Endothelial cell of umbilical vein (primary cell): ENCODE results near the gene PARD6G. TPM values are rescaled to one million over a fixed set of nuclear protein-coding genes. Genes with fewer than 3 reads are reported as not detected.

Source experiments
- BruUV-seq: library from RNA; stranded (reverse); fragments of 400-500 nt; replicated peaks from 2 replicates; lab custom pipeline; 2021; lab: Mats Ljungman, UMichigan
- CTCF ChIA-PET: fragments of 300-600, 350-600 bp; sonication (Branson Sonifier 250); formaldehyde crosslinking; loops from one replicate; lab custom pipeline; 2021; ENCODE audit warnings: antibody characterized with exemption, inconsistent platforms; lab: Charles Lee
- POLR2A ChIA-PET: fragments of 300-600, 350-600 bp; sonication (Branson Sonifier 250); formaldehyde crosslinking; loops from one replicate; lab custom pipeline; 2021; ENCODE audit warnings: antibody characterized with exemption, inconsistent platforms; lab: Charles Lee
- DNase-seq: peaks from one replicate; pipeline ENCODE4 v3.0.0-alpha.2; 2011; ENCODE audit warnings: low read depth, low spot score
- FAIRE-seq: peaks from 2 replicates; lab custom pipeline; 2011; peaks lifted over from hg19 to GRCh38; lab: Jason Lieb, UNC
- H2AFZ ChIP-seq: 2 replicates; pipeline ENCODE4 v1.6.0; 2012; ENCODE audit warnings: low read depth, low read length, control low read depth, inconsistent platforms
- H3K27ac ChIP-seq: 2 replicates; pipeline ENCODE4 v1.5.1; 2011; ENCODE audit warnings: low read depth, mild to moderate bottlenecking, control low read depth, low read length, moderate library complexity; ENCODE audit not compliant: insufficient read depth
- H3K27me3 ChIP-seq, 2 experiments: 2 replicates each; pipeline versions ENCODE4 v1.6.0 to v1.6.1; 2011; ENCODE audit warnings: low read length in 2 of 2, mixed read lengths in 1 of 2; ENCODE audit not compliant: control insufficient read depth in 2 of 2, insufficient read depth in 2 of 2
- H3K36me3 ChIP-seq, 2 experiments: 2 replicates in 1 of 2; 3 replicates in 1 of 2; pipeline ENCODE4 v1.5.1; 2011; ENCODE audit warnings: low read length in 2 of 2, mild to moderate bottlenecking in 1 of 2, moderate library complexity in 1 of 2; ENCODE audit not compliant: control insufficient read depth in 2 of 2, insufficient read depth in 2 of 2; ENCODE audit errors: extremely low read depth in 1 of 2
- H3K4me1 ChIP-seq: 3 replicates; pipeline ENCODE4 v1.5.1; 2011; ENCODE audit warnings: mild to moderate bottlenecking, low read length; ENCODE audit not compliant: control insufficient read depth, insufficient read depth; ENCODE audit errors: extremely low read depth
- H3K4me2 ChIP-seq: 2 replicates; pipeline ENCODE4 v1.6.1; 2011; ENCODE audit warnings: low read length, control low read depth, mixed read lengths; ENCODE audit not compliant: insufficient read depth
- H3K4me3 ChIP-seq, 3 experiments: fragments of 200-600 bp in 1 of 3; sonication (generic), shearing (Covaris generic) in 1 of 3; replicated peaks in 1 of 3; 2 replicates each; pipeline ENCODE4 v1.5.1; 2011 to 2016; ENCODE audit warnings: control low read depth in 3 of 3, low read length in 3 of 3, mild to moderate bottlenecking in 2 of 3, inconsistent platforms in 1 of 3, low read depth in 1 of 3, moderate library complexity in 1 of 3; ENCODE audit not compliant: insufficient read depth in 1 of 3
- H3K79me2 ChIP-seq: 2 replicates; pipeline ENCODE4 v1.6.0; 2012; ENCODE audit warnings: low read length, inconsistent platforms; ENCODE audit not compliant: control insufficient read depth, insufficient read depth
- H3K9ac ChIP-seq: replicated peaks from 2 replicates; pipeline ENCODE3; 2011; ENCODE audit warnings: low read length, control low read depth; ENCODE audit not compliant: insufficient read depth; ENCODE audit errors: extremely low read depth
- H3K9me1 ChIP-seq: replicated peaks from 3 replicates; pipeline ENCODE4 v1.6.0; 2011; ENCODE audit warnings: mild to moderate bottlenecking, low read length; ENCODE audit not compliant: control insufficient read depth, insufficient read depth; ENCODE audit errors: extremely low read depth
- H3K9me3 ChIP-seq: replicated peaks from 2 replicates; pipeline ENCODE4 v1.5.1; 2012; ENCODE audit warnings: low read length, inconsistent platforms; ENCODE audit not compliant: control insufficient read depth, insufficient read depth
- H4K20me1 ChIP-seq: replicated peaks from 2 replicates; pipeline ENCODE3; 2011; ENCODE audit warnings: mild to moderate bottlenecking, low read length; ENCODE audit not compliant: control insufficient read depth, insufficient read depth; ENCODE audit errors: extremely low read depth
- EZH2 ChIP-seq: IDR thresholded peaks from 2 replicates; pipeline ENCODE4 v1.6.1; 2012; ENCODE audit warnings: borderline replicate concordance, low read depth, mild to moderate bottlenecking, moderate library complexity, low read length, inconsistent platforms; ENCODE audit not compliant: severe bottlenecking
- FOS ChIP-seq: IDR thresholded peaks from 2 replicates; pipeline ENCODE4 v1.6.1; 2011; ENCODE audit warnings: mild to moderate bottlenecking, low read length, moderate library complexity, borderline replicate concordance; ENCODE audit not compliant: insufficient read depth
- GATA2 ChIP-seq: IDR thresholded peaks from 2 replicates; pipeline ENCODE4 v1.7.0; 2011; ENCODE audit warnings: low read depth, mild to moderate bottlenecking, moderate library complexity, mixed read lengths, low read length; ENCODE audit not compliant: insufficient read length, insufficient read depth
- JUN ChIP-seq: IDR thresholded peaks from 2 replicates; pipeline ENCODE4 v1.6.1; 2011; ENCODE audit warnings: borderline replicate concordance, low read depth; ENCODE audit not compliant: insufficient read length, insufficient read depth
- POLR2A ChIP-seq: IDR thresholded peaks from 2 replicates; pipeline ENCODE4 v1.6.1; 2012; ENCODE audit warnings: low read depth, mild to moderate bottlenecking, control low read depth, low read length
- dilution Hi-C: fragments of 300-500 bp; cut with MboI; formaldehyde crosslinking; loops from one replicate; pipeline ENCODE4 v1.15.0; 2019; ENCODE audit warnings: low sequenced_read_pairs; ENCODE audit not compliant: extremely low pct_ligation_motif_present
- intact Hi-C: fragments of 100-400 bp; cut with micrococcal nuclease; formaldehyde crosslinking; loops from one replicate; pipeline ENCODE4 v1.10.0; 2022
- polyA plus RNA-seq, 4 experiments: library from polyadenylated mRNA; depleted of rRNA in 3 of 4; stranded (reverse) in 3 of 4; unstranded in 1 of 4; fragments of >200 nt; gene quantifications; 2 replicates each; pipeline versions ENCODE4 v1.2.1 to v1.2.3, GENCODE V29; 2011 to 2012; ENCODE audit warnings: missing spikeins in 1 of 4
- total RNA-seq: library from RNA; stranded (reverse); gene quantifications from 2 replicates; pipeline ENCODE4 v1.2.3, GENCODE V29; 2021
- TF ChIP-seq, protein P1 (sequence below), 2 donors: IDR thresholded peaks; 1 replicate in 1 of 2; 2 replicates in 1 of 2; pipeline ENCODE4 v1.5.1; 2011; ENCODE audit warnings: low read length in 2 of 2, mild to moderate bottlenecking in 2 of 2, moderate library complexity in 2 of 2, control low read depth in 1 of 2, inconsistent platforms in 1 of 2, low read depth in 1 of 2; ENCODE audit not compliant: insufficient read depth in 1 of 2; ENCODE audit errors: extremely low read depth in 1 of 2

Gene PARD6G
- total and polyA plus RNA-seq, 2 donors (not counting 3 experiments of a cell fraction or from before 2014, with no cell fraction given): 1.2 to 1.8 TPM

DNA sequence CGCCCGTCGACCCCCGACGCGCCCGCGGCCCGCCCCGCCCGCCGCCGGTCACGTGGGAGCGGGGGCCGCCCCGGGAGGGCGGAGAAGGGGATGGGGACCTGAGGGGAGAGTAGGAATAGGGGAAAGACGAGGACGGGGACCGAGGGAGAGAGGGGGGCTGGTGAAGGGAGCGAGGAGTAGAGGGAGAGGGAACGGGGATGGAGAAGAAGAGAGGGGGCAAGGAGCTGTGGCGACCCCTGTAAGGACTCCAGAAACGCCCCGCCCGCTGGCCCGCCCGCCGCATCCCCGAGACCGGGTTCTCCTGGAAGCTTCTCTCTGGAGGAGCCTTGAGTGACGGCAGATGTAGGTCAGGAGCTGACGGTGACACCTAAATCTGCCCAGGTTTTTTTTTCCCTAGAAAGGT lies 137.6 kb downstream of the PARD6G start:
- peaks cover 4% of the 10 kb centered on the region for H4K20me1 ChIP-seq
- DNase-seq (peak; percentile 51), FAIRE-seq (peak; percentile 59)
- ChIA-PET POLR2A (interaction anchor here (0.6 kb wide), 1 partner anchor 39 kb away, joined by 3 read pairs; no protein-coding TSS in a partner anchor), CTCF (interaction anchor here (0.9 to 2.1 kb wide), 4 partner anchors 16 to 76 kb away, joined by 3 to 10 read pairs (median 5); partner anchors contain the start of gene RBFA)
- peak overlapping the region; percentile 90 for H3K4me2 ChIP-seq
- no TSS peak for BruUV-seq
- TF ChIP-seq EZH2 (no peak), POLR2A (no peak), JUN (no peak), GATA2 (no peak), FOS (no peak)
- TF ChIP-seq, protein P1, sequence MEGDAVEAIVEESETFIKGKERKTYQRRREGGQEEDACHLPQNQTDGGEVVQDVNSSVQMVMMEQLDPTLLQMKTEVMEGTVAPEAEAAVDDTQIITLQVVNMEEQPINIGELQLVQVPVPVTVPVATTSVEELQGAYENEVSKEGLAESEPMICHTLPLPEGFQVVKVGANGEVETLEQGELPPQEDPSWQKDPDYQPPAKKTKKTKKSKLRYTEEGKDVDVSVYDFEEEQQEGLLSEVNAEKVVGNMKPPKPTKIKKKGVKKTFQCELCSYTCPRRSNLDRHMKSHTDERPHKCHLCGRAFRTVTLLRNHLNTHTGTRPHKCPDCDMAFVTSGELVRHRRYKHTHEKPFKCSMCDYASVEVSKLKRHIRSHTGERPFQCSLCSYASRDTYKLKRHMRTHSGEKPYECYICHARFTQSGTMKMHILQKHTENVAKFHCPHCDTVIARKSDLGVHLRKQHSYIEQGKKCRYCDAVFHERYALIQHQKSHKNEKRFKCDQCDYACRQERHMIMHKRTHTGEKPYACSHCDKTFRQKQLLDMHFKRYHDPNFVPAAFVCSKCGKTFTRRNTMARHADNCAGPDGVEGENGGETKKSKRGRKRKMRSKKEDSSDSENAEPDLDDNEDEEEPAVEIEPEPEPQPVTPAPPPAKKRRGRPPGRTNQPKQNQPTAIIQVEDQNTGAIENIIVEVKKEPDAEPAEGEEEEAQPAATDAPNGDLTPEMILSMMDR (IDR thresholded peaks at IDR 0.05; ENCODE audit: extremely low read depth in 1 of 2, insufficient read depth in 1 of 2, low read depth in 1 of 2, low read length in 2 of 2): no peak
- no peaks in the 10 kb centered on the region for H3K36me3 ChIP-seq
- peak overlapping the region; percentile 30 for H3K27ac ChIP-seq
- H3K9ac ChIP-seq: peak overlapping the region; percentile 37
- H2AFZ ChIP-seq: peak overlapping the region; percentile 78
- H3K27me3 ChIP-seq: no peaks in the 10 kb centered on the region
- H3K4me1 ChIP-seq: peaks cover 8% of the 10 kb centered on the region
- dilution Hi-C loops: no loop called here
- H3K9me3 ChIP-seq: no peaks in the 10 kb centered on the region
- intact Hi-C loops: loop anchor here (1.0 to 5.0 kb wide), 4 partner anchors 38 to 431 kb away; partner anchors contain the start of genes CTDP1, RBFA and TXNL4A
- no peaks in the 10 kb centered on the region for H3K9me1 ChIP-seq
- H3K4me3 ChIP-seq: peak overlapping the region; percentile 58 to 94 (median 86)
- peaks cover 50% of the 10 kb centered on the region for H3K79me2 ChIP-seq
